ENCODE results near the gene PSME1.

PSME1 gene

DNA sequence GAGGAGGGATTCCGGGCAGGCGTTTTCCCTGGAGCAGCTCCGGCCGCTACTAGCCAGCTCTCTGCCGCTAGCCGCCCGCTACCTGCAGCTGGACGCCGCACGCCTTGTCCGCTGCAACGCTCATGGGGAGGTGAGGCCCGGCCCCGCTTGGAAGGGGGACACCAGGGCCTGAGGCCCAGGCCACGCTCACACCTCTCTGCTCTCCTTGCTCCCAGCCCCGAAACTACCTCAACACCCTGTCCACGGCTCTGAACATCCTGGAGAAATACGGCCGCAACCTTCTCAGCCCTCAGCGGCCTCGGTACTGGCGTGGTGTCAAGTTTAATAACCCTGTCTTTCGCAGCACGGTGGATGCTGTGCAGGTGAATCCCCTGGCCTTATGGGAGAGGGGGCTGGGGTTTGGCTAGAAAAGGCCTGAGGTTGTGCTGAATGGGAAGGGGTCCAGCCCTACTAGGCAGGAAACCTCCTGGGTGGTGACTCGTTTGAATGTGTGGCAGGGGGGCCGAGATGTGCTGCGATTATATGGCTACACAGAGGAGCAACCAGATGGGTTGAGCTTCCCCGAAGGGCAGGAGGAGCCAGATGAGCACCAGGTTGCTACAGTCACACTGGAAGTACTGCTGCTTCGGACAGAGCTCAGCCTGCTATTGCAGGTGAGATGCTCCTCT lies 11.9 kb downstream of the PSME1 start:
- no peak for DNase-seq

DNA sequence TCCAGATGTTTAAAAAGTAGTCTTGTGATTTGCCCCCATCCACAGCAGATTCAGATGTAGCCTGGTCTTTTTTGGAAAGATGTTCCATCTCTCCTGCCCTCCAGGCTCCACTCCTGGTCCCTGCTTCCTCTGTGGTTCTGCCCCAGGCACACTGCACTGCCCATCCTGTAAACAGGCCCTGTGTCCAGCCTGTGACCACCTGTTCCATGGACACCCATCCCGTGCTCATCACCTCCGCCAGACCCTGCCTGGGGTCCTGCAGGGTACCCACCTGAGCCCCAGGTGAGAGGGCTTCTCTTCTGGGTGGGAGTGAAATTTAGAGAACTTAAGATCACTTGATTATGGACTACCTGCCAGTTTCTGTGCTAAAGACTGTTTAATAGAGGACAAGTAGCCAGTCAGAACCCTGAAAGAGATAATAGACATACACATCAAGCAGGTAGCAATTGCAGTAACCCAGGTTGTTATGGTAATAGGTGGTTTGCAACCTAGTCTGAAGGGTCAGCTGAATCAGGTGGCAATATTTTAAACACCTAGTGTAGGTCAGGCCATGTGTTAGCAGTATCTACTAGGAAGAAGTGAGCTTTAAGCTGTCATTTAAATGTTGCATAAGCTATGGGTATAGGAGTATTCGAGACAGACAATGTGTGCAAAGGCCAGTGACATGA lies 13.4 kb downstream of the PSME1 start:
- no peak for DNase-seq

DNA sequence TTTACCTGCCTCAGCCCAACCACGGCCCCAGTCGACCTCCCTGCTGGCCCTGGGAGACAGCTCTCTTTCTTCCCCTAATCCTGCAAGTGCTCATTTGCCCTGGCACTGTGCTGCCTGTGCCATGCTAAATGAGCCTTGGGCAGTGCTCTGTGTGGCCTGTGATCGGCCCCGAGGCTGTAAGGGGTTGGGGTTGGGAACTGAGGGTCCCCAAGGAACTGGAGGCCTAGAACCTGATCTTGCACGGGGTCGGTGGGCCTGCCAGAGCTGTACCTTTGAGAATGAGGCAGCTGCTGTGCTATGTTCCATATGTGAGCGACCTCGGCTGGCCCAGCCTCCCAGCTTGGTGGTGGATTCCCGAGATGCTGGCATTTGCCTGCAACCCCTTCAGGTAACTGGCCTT lies 14.1 kb downstream of the PSME1 start:
- no peak for DNase-seq

DNA sequence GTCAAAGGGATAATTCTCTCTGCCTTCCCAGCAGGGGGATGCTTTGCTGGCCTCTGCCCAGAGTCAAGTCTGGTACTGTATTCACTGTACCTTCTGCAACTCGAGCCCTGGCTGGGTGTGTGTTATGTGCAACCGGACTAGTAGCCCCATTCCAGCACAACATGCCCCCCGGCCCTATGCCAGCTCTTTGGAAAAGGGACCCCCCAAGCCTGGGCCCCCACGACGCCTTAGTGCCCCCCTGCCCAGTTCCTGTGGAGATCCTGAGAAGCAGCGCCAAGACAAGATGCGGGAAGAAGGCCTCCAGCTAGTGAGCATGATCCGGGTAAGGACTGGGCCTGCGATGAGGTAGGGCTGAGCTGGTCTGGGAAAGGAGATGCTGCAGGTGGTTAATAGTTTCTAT lies 14.6 kb downstream of the PSME1 start:
- DNase-seq = no peak

DNA sequence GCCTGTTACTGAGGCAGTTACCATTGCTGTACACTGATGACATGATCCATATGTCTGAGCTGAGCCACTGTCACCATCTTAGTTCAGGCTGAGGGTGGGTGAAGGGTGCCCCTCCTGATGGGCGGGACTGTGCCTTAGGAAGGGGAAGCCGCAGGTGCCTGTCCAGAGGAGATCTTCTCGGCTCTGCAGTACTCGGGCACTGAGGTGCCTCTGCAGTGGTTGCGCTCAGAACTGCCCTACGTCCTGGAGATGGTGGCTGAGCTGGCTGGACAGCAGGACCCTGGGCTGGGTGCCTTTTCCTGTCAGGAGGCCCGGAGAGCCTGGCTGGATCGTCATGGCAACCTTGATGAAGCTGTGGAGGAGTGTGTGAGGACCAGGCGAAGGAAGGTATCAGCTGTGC lies 15.0 kb downstream of the PSME1 start:
- no peak for DNase-seq

DNA sequence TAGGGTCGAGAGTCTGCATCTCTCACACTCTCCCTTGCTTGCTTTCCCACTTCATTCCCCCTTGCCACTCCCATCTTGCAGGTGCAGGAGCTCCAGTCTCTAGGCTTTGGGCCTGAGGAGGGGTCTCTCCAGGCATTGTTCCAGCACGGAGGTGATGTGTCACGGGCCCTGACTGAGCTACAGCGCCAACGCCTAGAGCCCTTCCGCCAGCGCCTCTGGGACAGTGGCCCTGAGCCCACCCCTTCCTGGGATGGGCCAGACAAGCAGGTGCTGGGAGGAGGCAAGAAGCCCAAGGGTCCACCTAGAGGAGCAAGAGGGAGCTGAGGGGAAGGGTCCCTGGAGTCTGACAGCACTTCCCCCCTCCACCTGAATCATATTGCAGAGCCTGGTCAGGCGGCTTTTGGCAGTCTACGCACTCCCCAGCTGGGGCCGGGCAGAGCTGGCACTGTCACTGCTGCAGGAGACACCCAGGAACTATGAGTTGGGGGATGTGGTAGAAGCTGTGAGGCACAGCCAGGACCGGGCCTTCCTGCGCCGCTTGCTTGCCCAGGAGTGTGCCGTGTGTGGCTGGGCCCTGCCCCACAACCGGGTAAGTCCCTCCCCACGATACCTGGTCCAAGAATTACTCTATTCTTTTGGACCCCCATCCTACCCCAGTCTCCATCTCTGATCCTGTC lies 15.5 kb downstream of the PSME1 start:
- DNase-seq = no peak

DNA sequence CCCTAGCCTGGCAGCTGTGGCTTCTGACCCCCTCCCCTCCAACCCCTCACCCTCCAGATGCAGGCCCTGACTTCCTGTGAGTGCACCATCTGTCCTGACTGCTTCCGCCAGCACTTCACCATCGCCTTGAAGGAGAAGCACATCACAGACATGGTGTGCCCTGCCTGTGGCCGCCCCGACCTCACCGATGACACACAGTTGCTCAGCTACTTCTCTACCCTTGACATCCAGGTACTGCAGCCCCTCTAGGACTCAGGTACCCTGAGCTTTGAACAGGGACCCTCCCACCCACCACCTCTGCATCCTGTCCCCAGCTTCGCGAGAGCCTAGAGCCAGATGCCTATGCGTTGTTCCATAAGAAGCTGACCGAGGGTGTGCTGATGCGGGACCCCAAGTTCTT lies 19.1 kb downstream of the PSME1 start:
- DNase-seq = no peak

DNA sequence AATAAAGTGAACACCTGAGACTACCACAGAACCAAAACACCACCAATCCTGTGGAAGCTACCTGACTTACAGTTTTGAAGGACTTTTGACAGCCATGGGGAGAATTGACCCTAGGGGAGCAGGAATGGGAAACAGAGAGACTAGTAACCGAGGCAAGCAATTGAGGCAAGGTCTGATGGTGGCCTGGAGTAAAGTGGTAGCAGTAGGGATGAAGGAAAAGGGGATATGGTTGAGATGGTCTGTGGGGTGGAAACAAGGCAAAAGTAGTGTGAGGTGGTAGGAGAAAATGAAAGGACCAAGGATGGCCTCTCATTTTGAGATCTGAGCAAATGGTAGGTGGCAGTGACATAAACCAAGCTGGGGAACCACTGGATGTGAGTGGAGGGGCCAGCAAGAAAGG lies 20.8 kb downstream of the PSME1 start:
- DNase-seq = no peak

DNA sequence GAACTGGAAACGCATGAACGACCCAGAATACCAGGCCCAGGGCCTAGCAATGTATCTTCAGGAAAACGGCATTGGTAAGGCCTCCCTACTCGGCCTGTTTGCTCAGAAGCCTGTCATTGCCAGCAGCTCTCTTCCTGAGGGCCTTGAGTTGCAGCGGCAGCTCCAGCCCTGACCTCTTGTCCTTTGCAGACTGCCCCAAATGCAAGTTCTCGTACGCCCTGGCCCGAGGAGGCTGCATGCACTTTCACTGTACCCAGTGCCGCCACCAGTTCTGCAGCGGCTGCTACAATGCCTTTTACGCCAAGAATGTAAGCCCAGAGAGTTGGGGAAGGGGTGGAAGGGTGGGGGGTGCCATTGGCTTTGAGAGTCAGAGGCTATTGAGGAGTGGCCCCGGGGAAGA lies 21.3 kb downstream of the PSME1 start:
- no peak for DNase-seq

DNA sequence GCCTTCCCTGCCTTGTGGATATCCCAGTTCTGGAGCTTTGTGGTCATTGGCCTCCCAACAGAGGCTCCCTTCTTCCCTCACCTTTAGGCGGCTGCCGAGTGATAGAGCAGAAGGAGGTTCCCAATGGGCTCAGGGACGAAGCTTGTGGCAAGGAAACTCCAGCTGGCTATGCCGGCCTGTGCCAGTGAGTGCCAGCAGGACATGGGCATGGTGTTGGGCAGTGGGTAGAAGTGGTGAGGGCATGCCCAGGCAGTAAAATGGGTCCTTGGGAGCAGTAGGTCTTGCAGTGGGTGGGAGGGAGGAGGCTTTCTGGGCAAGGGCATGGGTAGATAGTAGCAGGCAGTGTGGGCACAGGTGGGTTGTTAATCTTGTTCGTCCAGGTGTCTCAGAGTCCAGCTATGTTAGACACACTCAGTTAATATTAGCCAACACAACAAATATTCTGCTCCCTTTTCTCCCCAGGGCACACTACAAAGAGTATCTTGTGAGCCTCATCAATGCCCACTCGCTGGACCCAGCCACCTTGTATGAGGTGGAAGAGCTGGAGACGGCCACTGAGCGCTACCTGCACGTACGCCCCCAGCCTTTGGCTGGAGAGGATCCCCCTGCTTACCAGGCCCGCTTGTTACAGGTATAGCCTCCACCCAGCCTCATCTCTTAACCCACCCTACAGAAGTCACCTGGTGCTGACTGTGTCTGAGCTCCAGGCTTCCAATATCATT lies 23.9 kb downstream of the PSME1 start:
- DNase-seq = no peak

DNA sequence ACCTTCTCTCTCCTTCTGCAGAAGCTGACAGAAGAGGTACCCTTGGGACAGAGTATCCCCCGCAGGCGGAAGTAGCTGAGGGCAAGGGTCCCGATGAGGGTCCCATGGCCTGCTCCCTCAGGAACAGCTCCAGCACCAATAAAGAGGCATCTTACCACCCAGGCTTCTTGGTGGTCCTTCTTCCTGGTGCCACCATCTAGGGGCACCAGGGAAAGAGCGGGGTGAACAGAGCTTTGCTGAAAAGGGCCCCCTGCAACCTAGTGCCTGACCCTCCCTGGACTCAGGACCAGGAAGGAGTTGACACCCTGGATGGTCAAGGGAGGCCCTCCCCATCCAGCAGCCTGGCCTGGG lies 24.5 kb downstream of the PSME1 start:
- no peak for DNase-seq

DNA sequence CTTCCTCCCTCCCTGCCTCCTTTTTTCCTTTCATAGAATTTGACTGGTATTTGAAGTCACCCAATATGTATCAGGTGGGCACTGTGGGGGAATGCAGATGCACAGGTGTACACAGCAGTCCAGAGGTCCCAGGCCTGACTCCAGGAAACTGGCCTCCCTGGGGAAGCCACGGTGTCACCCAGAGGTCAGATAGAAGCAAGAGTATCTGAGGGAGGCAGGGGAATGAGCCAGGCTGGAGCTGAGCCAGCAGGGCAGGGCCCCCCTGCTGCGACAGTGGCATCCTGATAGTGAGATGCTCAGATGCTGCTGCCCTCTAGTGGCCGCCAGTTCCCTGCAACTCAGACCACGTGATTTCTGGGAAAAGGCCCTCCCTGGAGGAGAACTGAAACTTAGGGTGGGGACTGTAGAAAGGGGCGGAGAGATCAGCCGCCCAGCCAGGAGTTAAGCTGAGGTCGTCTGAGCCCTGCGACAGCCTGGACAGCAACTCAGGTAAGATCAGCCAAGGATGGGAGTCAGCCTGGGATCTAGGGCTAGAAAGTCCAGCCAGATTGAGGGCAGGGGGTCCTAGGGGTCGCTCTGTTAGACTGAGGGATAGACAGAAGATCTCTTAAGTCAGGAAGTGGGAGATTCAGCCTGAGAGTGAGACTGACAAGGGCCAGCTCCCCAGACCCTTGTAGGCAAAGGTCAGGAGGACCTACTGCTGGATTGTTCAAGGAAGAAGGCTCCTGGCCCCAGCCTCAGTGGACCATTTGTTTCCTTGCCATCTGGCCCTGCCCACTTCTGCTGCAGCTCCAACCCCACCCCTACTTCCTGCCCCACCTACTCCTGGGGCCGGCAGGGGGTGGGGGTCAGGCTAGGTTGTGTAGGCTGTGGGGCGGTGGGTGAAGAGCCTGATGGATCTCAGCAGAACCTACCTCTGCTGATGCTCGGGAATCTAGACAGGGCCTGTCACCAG lies 25.1 kb downstream of the PSME1 start, which contains the start of gene IRF9:
TSS of gene IRF9 (plus strand) at position 416 of the 955 bp plus-strand sequence. CDS start 880 bp downstream, outside the sequence.
- DNase-seq = peak; percentile 92 to 97 (median 96)

DNA sequence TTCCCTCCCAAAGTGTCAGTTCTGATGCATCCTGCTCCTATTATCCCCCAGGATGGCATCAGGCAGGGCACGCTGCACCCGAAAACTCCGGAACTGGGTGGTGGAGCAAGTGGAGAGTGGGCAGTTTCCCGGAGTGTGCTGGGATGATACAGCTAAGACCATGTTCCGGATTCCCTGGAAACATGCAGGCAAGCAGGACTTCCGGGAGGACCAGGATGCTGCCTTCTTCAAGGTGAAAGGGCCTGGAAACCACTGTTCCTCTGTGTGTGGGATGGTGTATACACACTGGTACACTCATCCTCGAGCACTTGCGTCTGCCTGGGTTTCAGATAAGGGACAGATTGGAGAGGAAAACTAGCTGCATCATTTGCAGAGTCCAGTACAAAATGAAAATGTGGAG lies 26.1 kb downstream of the PSME1 start:
- no peak for DNase-seq

DNA sequence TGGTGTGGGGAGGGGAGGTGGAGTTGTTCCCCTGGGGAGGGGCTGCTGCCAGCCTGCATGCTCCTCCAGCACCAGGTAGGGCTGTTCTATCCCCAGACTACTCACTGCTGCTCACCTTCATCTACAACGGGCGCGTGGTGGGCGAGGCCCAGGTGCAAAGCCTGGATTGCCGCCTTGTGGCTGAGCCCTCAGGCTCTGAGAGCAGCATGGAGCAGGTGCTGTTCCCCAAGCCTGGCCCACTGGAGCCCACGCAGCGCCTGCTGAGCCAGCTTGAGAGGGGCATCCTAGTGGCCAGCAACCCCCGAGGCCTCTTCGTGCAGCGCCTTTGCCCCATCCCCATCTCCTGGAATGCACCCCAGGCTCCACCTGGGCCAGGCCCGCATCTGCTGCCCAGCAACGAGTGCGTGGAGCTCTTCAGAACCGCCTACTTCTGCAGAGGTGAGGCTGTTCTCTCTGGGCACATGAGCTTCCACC lies 28.6 kb downstream of the PSME1 start:
- DNase-seq = no peak

DNA sequence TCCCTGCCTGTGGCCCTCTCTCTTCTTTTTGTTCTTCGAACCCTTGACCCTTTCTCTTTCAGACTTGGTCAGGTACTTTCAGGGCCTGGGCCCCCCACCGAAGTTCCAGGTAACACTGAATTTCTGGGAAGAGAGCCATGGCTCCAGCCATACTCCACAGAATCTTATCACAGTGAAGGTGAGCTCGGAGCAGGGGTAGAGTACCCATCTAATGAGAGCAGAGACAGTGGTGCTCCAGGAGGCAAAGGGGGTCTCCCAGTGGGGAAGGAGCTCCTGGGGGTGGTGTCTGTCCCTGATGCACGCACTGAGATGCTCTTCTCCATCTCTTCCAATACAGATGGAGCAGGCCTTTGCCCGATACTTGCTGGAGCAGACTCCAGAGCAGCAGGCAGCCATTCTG lies 29.8 kb downstream of the PSME1 start:
- DNase-seq = no peak

DNA sequence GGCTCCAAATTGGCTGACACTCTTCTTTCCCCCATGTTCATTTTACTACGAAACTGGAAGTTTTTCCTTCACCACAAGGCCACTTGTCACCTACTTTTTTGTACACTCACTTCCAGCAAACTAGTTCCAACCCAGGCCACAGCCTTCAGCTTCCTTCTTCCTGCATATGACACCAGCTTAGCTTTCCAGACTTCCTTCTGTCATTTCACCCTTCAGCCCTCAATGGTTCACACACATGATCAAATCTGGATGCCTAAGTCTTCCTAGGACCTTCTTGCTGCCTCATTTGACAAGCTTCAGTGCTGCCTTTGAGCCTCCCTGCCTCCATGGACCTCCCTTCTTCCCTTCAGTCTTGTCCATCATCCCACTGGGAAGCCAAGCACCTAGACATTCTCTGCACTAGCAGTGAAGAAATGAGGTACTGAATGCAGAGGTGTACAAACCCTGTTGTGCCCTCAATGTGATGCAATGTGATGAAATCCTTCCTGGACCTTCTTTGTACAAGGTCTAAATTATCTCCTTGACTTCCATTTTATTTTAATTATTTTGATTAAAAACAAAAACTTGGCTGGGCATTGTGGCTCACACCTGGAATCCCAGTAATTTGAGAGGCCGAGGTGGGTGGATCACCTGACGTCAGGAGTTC lies 31.6 kb downstream of the PSME1 start:
- no peak for DNase-seq

DNA sequence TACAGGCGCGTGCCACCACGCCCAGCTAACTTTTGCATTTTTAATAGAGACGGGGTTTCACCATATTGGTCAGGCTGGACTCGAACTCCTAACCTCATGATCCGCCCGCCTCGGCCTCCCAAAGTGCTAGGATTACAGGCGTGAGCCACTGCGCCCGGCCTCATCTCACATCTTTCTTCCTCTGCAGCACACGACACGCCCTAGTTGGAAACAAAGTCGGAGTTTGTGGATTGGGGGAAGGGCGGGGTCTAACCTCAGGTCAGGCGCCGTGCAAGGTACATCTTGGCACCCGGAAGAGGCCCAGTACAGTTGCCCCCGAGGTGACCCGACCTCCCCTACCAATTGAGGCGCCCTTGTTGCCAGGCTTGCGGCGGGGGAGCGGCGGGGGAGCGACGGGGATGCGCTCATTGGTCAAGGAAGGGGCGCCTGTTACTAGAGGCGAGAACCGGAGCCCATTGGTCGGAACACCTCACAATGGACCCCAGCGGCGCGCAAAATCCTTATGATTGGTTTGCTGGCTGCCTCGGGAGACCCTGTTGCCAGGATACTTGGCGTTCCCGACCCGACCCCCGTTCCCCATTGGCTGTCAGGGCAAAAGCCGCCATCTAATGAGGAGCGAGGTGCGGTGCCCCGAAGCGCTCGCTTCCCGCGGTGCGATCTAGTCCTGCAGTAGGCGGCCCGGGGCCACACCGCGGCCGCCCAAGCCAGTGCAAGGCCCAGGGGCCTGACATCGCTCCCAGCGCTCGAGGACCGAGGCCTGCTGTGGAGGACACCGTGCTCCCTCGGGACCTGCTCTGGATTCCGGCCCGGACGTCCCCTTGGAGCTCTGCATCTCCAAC lies 35.6 kb downstream of the PSME1 start, which contains the start of gene REC8:
TSS of gene REC8 (plus strand) at position 659 of the 839 bp plus-strand sequence. CDS start 473 bp downstream, outside the sequence.
- peak; percentile 65 to 79 (median 76) for DNase-seq

DNA sequence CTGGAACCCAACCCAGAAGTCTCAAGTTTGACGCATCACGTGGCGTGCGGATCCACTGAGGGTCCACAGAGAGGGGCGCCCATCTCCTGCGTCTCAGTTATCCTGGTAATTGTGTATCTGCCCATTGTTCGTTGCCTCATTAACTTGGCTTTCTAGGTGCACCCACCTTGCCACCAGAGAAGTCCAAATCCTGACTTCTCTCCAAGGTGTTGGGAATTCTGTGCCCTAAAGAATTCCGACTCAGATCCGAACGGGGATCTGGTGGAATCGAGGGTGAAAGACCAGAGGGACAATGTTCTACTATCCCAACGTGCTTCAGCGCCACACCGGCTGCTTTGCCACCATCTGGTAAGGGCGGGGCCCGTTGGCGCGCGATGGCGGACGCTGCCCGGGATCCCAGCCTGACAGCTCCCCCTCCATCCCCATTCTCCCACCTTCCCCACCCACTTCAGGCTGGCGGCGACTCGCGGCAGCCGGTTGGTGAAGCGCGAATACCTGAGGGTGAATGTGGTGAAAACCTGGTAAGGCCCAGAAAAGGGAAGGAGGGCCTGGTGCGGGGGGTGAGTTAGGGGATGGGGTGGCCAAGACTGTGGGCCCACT lies 36.4 kb downstream of the PSME1 start:
- DNase-seq = peak in 1 of 6 experiments; percentile 12

DNA sequence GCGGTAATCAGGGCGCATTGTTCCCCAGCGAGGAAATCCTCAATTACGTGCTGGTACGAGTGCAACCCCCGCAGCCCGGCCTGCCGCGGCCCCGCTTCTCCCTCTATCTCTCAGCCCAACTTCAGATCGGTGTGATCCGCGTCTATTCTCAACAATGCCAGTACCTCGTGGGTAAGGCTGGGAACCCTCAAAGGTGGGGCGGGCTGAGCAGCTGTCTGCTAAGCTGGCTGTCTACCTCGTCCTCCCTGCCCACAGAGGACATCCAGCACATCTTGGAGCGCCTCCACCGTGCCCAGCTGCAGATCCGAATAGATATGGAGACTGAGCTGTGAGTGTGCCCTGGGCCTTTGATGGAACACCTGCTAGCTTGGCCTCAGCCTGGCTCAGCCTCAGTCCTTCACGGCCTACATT lies 36.9 kb downstream of the PSME1 start:
- no peak for DNase-seq

DNA sequence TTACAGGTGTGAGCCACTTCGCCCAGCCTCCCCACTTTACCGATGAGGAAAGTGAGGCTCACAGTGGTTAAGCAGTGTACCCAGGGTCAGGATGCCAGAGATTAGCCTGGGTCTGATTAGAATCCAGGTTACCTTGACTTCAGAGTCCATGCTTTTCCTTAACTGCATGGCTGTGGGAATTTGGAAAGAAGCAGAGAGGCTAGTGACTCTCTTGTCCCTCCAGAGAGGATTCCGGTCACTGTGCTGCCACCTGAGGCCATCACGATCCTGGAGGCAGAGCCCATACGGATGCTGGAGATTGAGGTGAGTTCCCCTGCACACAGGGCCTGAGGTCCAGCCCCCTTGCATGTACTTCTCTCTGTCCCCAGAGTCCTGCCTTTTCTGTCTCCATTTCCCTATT lies 40.6 kb downstream of the PSME1 start:
- no peak for DNase-seq

All from stimulated activated naive CD4-positive, alpha-beta T cell (primary cell).